Muscle of arm (tissue), 12 donors: ENCODE data around the gene C3orf20. TPM values are rescaled to one million over a fixed set of nuclear protein-coding genes. Genes with fewer than 3 reads are reported as not detected.
A peak's percentile ranks its signal among the peaks of the same experiment; 100 is the strongest.
"Not testable (repeated sequence)": the region's sequence is repeated elsewhere in the genome, so short reads cannot be mapped to it uniquely, and the experiment has no call there.

Source experiments
- DNase-seq: peaks from one replicate; pipeline ENCODE4 v3.0.0-alpha.2; 2013
- polyA plus RNA-seq, 12 donors: library from polyadenylated mRNA; unstranded; fragments of 120-200 nt; gene quantifications; one replicate each; pipeline ENCODE4 v1.2.1, GENCODE V29; 2013; ENCODE audit not compliant: insufficient read length in 12 of 12

C3orf20 gene
- polyA plus RNA-seq, 12 donors: 0.05 to 0.38 (median 0.19) TPM; not detected in 3

DNA sequence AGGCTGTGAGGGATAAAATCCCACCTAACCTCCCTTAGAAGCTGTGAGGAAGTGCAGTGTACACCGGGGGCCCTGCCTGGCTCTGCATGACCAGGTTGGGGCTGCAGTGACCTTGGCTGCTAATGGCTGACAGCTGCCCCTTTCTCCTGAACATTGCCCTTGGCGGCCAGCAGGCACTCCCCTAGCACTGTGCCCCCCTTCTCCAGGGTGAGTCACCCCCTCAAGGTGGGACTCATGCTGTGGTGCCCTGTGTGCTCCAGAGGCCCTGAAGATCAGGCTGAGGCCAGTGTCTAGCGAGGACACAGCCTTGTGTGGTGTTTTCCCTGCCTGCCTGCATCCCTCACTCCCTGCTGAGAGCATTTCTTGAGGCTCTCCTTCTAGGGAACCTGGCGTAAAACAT is 122.8 kb downstream of the C3orf20 start:
- no peak for DNase-seq

DNA sequence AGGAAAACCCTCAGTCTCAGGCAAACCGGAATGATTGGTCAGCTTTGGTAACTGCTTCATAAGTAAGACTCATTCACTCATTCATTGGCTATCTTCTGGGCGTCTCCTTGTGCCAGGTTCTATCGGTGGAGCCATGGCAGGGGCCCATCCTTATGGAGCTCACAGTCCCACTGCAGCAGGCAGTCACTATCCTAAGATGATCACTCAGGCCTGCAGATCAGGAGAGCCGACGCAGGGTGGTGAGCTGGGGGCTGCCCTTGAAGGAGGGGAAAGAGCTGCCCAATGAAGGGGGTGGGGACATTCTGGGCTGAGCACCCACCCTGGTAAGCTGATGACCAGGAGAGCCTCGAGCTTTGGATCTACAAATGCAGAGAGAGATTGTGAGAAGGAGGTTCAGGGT is 123.3 kb downstream of the C3orf20 start:
- no peak for DNase-seq

DNA sequence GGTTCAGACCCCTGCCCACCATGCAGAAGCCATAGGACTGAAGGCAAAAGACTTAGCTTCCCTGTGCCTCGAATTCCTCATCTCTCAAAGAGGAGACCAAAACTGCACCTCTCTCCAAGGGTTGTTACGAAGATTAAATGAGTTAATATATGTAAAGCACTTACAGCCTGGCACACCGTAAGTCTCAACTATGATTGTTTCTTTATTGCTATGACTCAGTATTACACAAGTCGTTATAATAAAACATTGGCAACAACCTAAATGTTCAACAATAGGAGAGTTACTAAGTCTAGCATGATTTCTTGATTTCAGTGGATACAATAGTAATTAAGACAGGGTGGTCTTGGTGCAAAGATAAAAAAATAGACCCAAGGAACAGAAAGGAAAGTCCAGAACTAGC is 124.2 kb downstream of the C3orf20 start:
- DNase-seq: no peak

DNA sequence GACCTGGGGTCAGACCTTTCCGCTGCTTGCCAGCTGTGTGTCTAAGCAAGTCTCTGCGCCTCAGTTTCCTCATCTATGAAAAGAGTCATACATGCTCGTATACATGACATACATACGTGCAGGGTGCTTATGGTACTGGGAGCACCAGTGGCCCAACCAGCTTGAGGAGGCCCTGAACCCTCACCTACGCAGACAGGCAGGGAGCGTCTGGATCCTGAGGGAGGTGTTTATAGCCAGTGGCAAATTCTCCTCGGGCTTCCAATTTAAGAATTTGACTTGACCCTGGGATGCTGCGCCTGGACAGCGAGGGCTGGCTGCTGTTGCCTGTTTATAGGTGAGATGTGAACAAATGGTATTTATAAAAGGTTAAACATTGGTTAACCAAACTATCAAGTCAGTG is 126.1 kb downstream of the C3orf20 start:
- DNase-seq: no peak

DNA sequence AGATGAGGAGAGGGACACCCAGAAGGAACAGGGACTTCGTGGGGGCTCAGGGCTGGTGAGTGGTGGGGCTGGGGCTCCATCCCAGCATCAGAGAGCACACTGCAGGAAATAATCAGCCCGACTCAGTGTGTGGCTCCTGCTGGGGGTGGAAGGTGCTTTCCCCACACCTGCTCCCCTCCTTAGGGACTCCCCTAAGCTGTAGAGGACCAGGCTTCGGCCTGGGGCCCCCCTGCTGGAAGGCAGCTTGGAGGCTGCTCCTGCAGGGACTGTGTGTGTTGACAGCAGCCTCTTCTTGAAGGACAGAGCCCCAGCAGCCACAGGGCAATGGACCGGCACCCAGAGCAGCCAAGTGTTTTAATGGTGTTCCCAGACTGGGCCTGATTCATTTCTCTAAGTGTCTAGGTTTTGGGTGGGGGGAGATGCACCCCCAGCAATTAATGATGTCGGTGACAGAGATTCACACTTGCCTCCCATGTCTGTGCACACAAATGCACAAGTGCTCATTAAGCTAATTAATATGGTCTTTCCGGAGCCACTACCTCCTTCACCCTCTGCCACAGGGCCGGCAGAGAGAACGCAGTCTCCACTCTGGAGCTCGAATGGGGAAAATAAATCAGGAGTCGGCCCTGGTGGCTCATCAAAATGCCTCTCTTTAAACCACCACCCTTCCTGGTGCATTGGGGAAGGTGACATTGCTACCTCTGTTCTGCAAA is 126.9 kb downstream of the C3orf20 start:
- no peak for DNase-seq

DNA sequence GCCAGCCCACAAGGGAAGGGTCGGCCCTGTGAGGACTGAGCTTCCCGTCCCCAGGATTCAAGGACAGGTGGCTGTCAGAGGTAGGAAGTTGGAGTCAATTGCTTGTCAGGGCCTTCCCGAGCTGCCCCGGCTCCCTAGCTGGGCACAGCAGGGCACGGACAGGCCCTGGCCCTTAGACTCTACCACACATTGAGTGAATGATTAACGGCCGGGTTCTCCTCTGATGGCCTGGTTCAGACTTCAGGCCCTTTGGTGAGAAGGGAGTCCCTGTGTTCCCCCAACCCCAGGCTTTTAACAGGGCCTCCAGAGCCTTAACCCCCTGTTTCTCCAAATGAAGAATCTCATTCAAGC is 127.4 kb downstream of the C3orf20 start:
- no peak for DNase-seq

DNA sequence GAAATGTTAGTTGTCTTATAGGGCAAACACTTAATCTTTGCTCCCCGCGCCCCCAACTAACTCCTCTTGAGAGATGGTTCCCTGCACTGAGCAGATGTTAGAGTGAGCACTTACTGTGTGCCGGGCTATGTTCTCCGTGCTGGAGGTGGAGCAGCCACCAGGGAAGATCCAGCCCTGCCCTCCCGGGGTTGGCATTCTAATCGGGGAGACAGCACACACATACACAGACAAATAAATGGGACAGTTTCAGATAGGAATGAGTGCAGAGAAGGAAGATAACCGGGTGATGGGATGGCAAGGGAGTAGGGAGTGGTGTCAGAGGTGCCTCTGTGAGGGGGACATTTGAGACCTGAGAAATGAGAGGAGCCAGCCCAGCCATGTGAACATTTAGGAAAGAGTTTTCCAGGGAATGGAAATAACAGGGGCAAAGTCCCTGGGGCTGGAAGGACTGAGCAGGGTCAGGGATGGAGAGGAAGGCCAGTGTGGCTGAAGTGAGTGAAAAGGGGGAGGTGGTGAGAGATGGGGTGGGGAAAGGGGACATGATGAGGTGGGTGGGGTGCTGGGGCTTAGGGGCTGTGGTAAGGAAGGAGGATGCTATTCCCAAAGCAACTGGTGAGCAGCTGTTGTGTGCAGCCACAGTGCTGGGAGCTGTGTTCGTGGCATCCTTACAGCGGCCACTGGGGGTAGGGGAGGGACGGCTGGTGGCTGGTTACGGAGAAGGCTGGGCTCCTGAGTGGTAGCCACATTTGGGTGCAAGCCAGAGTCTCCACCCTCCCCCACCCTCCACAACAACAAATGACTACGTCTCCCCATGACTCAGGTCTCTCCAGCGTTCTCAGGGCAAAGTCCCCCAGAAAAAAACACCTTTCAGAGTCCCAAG is 128.4 kb downstream of the C3orf20 start:
- no peak for DNase-seq

DNA sequence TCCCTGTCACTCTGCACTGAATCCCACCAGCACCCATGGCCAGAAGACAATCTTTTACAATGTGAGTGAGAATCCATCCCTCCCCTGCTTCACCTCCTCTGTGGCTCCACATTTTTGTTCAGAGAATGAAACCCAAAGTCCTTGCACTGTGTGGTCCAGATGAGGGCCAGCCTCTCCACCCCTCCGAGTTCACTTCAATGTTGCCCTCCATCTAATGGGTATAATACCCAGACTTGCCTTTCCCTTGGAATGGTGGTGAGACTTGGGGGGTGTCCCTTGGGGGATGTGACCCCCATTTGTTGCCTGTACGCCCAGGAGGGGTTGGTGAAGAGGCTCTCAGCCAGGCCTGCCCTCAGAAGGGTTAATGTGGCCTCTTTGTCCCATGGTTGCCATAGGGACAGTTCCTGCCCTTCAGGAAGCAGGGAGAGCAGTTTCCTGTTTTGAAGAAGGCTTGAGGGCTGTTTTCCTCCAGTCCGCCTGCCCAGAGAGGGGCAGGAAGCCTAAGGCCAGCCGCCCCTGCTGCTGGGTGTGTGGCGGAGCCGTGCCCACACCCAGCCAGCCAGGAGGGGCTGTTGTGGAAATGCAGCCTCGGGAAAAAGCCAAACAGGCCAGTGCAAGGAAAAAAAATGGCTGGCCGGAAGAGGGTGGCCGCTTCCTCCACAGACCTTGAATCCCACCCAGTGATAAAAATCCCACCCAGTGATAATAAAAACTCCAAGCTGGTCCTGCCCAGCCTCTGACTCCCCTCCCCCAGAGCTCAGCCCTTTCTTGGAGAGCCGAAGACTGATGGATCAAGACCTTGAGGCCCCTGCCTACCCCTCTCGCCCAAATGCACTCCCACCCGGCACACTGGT is 129.3 kb downstream of the C3orf20 start:
- DNase-seq: no peak

DNA sequence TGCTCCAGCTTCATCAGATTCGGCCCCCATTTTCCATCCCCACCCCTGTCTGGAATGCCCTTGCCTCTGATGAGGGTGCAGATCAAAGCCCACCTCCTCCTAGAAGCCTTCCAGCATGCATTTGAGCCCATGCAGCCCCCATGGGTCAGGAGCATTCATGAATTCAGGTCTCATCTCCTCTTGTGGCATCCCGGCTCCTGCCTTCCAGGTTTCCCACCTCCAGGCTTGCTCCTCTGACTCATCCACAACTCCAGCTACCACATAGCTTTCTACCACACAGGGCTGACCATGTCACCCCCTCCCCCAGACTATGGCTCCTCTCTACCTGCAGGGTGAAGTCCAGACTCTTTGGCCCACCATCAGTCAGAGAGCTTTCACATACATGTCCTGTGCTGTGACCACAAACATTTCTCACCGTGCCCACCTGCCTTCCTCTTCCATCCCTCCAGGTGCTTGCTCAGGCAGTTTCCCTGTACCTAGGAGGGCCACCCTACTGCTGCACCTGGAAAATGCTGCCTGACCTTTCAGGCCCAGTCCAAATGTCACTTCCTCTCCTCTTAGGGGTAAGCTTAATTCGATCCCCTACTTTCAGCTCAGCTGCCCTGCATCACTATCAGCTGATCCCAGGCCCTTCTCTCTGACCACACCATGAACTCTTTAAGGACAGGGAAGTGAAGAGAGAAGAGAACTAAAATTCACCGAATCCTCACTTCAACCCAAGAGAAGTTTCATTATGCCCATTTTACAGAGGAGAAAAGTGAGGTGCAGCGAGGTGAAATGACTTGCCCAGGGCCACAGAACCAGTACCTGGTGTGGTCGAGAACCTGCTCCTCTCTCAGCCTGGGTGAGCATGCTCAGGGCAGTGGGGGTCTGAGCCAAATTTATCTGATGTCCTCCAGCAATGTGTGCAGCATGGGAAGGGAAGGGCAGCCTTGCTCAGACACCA is 130.2 kb downstream of the C3orf20 start:
- DNase-seq: no peak

DNA sequence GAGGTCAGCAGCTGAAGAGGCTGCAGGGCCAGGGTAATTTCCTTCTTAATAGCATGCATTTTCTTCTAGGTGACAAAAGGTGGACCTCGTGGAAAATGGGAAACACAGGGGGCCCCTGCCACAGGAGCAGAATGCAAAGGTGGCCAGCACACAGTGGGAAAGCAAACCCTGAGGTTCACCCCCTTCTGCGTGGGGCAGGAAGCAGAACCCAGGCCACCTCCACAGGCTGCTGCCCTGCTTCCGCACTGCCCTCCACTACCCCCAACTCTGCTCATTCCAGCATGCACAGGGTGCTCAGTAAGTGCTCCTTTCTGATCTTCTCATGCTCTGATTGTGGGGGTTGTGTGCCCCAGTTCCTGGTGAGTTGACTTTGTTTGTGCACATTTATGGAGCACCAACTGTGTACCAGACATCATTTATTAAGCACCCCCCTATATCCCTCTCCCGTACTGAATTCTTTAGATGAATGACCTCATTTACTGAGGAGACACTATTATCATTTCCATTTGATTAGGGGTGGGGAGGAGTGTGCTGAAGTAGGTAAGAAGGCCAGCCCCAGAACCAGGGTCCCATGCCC is 131.1 kb downstream of the C3orf20 start:
- no peak for DNase-seq

DNA sequence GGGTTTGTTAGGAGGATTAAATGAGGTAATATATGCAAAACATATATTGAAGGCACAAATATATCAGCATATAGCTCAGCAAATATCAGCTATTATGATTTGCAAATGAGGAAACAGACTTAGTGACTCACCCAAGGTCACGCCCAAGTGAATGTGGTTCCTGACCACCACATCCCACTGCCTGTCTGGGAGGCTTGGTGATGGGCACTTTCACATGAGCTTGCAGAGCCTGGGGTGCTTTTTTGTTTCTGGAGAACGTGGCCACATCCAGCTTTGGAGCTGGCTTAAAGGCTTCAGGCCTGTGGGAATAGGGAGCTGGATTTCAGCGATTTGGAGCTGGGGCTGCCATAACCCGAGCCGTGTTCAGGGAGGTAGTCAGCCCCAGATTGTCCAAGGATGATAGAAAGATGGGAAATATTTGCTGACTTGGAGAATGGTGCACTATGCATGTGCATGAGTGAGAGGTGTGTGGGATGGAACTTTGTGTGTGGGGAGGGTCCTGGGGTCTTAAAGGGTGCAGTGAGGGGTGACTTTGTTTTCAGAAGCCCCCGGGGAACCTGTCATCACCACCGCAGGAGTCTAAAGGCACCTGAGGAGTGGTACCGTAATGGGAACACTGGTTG is 131.8 kb downstream of the C3orf20 start:
- DNase-seq: no peak

DNA sequence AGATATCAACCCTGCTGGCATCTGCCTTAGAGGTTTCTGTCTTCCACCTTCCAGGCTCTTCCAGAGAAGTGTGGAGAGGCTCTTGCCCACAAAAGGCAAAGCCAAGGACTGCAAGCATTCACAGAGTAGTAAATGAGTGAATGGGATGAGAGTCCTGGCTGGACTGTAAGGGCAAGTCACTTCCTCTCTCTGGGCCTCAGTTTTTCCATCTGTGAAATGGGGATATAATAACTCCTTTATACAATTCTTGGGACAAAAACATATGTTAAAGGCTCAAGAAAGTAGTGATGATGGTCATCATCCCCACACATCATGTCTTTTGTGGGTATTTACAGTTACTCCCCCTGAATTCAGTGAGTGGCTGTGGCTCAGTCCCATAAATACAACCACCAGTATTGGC is 133.1 kb downstream of the C3orf20 start:
- no peak for DNase-seq

DNA sequence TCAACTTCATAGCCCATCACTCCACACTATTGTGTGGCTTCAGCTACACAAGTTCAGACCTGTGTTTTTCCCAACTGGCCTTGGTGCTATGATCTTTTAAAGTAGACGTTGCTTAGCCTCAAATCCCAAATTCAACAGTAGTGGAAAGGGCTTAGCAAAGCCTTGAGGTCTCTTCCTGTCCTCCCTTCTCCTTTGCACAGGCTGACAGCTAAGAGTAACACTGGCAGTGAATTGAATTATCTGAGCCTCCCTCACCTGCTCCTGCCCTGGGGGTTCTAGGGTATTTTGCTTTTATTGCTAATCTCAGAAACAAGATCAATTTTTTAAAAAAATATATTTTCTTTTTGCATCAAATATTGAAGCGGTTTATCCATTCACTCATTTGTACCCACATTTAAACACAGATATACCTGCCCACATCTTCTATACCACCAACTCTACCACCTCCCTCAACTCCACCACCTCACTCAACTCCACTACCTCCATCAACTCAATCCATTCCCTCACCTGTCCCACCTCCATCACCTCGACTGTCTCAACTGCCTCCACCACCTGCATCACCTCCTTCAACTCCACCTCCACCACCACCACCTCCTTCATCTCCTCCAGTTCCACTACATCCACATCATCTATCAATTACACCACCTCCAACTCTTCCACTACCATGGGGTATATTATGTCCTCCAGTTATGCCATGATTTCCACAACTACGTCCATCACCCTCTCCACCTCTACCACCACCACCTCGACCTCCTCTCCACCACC is 133.7 kb downstream of the C3orf20 start:
- DNase-seq: no peak

DNA sequence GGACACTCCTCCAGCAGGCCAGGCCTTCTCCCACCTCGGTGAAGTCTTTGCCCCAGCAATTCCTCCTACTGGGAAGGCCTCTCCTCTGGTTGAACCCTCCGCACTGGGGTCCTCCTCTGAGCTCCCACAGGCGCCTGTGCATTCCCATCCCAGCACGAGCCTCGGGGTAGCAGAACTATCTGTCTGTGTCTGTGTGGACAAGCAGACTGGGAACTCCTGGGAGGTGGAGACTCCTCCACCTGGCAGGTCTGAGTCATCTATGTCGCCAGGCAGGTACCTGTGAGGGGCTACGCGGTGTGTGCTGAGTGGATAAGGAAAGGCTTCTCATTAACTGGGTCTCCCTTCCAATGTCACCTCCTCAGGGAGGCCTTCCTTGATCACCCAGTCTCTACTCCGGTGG is 134.7 kb downstream of the C3orf20 start:
- not testable (repeated sequence) for DNase-seq

DNA sequence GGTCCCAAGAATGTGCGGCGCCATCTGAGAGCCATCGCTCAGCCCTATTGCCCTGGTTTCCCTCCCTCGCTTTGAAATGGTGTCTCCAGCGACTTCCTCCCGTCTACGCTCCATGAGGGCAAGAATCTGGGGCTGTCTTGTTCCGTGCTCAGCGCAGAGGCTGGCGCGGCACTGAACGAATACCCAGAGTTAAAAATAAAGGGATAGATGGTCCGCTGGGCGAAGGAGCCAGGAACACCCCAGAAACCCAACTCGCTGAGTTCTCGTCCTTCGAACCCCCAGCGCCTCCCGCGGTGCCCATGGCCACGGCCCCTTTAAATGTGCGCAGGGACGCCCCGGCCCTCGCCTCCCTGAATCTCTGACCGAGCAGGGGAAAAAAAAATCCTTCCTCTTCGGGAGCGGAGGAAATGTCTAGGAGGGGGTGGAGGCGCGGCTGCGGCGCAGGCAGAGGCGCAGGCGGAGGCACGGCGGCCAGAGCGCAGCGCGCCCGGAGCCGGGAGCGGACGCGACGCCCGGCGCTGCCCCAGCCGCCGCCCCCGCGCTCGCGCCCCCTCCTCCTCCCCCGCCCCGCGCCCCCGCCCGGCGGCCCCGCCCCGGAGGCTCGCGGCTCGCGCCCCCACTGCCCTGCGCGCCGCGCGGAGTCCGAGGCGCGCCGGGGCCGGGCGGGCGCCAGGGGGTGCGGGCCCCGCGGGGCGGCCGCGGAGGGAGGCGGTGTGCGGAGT is 135.3 kb downstream of the C3orf20 start:
- DNase-seq: peak; percentile 54

DNA sequence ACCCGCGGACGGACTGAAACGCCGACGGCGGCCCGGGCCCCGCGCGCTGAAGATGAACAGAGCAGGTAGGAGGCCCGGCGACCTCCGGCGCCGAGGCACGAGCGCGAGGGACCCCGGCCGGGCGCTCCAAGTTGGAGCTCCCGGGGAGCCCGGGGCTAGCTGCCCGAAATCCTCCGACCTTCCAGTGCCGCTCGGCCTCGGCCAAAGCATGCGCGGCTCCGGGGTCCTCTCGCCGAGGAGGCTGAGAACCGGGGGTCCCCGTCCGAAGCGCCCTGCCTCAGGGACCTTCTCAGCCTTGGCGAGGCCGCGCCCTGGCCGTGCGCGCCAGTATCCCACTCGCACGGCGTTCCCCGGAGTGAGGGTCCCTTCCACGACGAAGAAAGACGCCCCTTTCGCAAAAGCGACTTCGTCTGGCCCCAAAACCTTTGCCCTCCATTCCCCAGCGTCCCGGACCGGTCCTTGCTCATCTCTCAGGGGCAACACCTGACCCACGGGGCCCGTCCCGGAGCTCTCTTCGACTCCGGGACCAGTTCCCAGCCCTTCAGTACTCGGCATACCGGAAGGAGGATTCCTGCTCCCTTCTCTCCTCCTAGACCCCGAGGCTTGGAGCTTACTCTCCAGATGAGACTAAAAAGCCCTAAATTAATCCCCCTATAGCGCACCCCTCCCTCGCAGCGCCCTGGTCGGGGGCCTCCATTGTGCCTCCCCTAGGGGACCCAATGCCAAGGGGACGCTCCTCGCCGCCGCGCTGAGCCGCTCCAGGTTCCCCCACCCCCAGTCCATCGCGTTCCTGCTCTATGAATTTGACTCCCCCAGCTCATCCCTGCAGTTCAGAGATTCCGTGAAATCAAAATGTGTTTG is 136.1 kb downstream of the C3orf20 start:
- DNase-seq: no peak

DNA sequence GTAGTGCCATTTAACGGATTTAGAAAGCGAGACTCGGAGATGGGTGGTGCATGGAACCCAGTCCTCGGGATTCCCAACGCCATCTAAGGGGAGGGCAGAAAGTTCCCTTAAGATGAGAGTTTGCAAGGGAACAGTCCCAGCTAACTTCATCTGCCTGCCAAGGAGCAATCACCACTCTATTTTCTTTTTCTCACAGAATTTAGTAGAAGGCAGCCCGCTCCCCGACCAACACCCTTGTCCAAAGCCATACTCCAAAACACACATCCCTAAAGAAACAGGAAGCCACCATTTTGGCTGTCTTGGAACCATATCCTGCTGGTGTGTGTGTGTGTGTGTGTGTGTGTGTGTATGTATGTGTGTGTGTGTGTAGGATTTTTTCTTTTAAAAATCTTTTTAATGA is 136.7 kb downstream of the C3orf20 start:
- peak; percentile 56 for DNase-seq
